GM18870 (cell line): ENCODE results near the gene RNF44.
"Not testable (repeated sequence)": the region's sequence is repeated elsewhere in the genome, so short reads cannot be mapped to it uniquely, and the experiment has no call there.

Experiments used
- ATAC-seq: cut with Tn5 transposase; IDR thresholded peaks from one replicate; pipeline ENCODE4 v1.9.1; 2021; ENCODE audit warnings: moderate library complexity; ENCODE audit not compliant: unreplicated experiment

The RNF44 gene

DNA sequence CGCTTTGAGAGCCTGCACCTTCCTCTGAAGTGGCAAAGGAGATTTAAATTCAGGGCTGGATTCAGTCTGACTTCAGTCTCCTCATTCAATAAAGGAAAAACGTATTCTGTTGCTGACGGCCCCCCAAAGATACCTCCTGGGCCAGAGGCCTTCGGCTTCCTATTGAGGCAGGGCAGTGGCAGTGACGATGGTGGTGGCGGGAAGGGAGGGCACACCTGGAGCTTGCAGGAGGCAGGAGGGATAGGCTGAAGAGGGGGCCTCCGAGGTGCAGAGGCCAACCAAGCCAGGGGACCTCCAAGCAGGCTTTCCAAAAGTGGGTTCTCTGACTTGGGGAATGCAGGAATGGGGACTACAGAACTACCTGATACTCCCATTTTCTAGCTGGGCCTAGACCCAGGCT lies 15.9 kb downstream of the RNF44 start:
- no peak for ATAC-seq

DNA sequence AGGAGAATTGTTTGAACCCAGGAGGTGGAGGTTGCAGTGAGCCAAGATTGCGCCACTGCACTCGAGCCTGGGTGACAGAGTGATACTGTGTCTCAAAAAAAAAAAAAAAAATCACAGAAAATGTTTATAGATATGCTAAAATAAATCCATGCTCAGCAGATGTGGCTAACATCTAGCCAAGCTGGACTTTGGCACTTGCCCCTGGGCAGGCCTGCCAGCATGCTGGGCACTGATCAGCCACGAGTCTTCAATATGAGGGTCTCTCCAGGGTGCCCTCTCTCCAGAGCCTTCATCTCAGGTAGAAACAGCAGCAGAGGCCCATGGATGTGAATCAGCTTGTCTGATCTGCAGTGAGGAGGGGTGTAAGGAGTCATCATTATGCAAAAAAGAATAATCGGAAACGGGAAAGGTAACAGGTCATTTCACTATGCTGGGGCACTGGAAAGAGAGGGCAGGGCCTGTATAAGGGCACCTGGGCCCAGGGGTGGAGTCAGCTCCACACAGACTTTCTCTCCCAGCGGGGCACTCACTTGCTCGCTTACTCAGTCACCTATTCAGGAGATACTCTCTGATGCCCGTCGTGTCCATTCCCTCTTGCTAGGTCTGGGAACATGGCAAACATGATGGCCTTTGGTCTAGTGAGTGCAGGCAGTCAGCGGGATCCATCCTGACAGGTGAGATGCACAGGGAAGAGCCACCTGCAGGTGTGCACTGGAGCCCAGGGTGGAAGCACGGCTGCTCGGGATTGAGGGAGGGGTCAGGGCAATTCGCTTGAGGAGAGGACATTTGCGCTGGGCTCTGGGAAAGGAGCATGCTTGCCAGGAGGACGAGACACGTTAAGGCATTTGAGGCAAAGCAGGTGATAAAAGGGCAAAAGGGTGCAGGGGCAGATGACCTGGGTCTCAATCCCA lies 17.1 kb downstream of the RNF44 start:
- ATAC-seq = no peak

GRCh38 chr5:176517053-176517661 lies 20.0 kb downstream of the RNF44 start:
- ATAC-seq = no peak

- ATAC-seq = no peak
These were observed 21.8 kb downstream of the RNF44 start for GRCh38 chr5:176515396-176515795.

GRCh38 chr5:176514244-176514950 lies 22.8 kb downstream of the RNF44 start:
- ATAC-seq = no peak

GRCh38 chr5:176513788-176514187 lies 23.4 kb downstream of the RNF44 start:
- ATAC-seq = no peak

DNA sequence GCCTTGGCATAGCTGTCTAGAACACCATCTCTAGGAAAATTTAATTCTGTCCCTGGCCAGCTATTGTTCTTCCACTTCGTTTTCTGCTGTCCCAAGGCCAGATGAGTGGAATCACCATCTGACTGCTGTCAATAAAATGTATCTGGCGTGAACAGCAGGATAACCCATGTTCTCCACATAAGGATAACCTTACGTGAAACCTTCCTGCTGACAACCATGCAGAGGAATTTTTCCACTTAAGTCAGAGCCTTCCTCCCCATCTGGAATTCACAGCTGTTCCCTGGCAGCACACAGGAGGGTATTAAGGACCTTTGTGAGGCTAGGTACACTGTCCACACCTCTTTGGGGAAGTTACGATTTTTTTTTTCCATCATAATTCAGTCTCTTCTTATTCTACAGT lies 28.6 kb downstream of the RNF44 start:
- ATAC-seq = no peak

GRCh38 chr5:176507911-176508310 lies 29.3 kb downstream of the RNF44 start:
- no peak for ATAC-seq

DNA sequence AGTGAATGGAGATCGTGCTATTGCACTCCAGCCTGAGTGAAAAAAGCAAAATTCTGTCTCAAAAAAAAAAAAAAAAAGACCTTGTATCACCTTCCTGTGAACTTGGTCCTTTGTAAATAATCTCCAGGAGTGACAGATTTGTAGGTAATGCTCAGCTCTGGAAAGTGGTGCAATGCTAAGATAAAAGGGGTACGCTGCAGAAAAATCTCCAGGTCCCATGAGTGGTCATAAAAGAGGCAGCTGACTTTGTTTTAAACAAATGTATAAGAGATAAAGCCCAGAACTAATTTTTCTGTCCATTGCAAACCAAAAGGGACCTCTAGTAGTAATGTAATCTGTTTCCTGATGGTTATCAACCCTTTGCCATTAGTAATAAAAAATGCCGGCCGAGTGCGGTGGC lies 33.7 kb downstream of the RNF44 start:
- no peak for ATAC-seq

GRCh38 chr5:176501333-176501732 lies 35.9 kb downstream of the RNF44 start:
- ATAC-seq = no peak

DNA sequence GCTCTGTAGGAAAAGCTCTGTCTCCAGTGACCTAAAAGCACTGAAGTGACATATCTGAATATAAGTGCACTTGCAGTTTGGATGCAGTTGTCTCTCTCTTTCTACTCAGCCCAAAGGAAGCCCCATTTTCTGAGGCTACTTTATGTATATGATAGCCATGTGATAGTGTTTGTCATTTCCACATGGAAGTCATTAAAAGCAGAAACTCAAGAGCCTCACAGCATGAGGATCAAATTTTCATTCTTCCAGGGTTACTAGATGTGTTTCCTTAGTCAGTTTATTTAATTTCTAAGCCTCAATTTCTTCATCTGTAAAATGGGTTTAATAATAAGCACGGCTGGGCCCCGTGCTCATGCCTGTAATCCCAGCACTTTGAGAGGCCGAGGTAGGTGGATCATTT lies 36.7 kb downstream of the RNF44 start:
- ATAC-seq = no peak

- no peak for ATAC-seq
These were observed 37.9 kb downstream of the RNF44 start for GRCh38 chr5:176499273-176499672.

GRCh38 chr5:176497852-176498251 lies 39.4 kb downstream of the RNF44 start:
- no peak for ATAC-seq

- no peak for ATAC-seq
These were observed 44.8 kb downstream of the RNF44 start for GRCh38 chr5:176492431-176492830.

GRCh38 chr5:176491901-176492300 lies 45.3 kb downstream of the RNF44 start:
- no peak for ATAC-seq

- ATAC-seq = no peak
These were observed 46.1 kb downstream of the RNF44 start for GRCh38 chr5:176491101-176491502.

DNA sequence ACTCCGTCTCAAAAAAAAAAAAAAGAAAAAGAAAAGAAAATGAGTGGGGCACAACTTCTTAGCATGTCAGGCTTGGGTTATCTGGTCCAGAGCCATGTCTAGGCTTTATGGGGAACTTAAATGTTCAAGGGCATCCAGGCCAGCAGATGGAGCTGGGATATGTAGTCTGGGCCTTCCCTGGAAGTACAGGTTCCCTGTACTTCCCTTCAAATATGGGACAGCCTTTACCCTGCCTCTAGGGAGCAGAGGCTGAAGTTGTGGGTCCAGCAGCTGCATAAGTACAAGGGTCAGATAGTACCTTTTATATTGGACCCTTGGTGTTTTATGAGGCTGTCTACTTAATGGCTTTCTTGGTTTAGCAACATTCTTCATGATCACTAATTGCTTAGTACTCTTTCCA lies 46.9 kb downstream of the RNF44 start:
- ATAC-seq = no peak

DNA sequence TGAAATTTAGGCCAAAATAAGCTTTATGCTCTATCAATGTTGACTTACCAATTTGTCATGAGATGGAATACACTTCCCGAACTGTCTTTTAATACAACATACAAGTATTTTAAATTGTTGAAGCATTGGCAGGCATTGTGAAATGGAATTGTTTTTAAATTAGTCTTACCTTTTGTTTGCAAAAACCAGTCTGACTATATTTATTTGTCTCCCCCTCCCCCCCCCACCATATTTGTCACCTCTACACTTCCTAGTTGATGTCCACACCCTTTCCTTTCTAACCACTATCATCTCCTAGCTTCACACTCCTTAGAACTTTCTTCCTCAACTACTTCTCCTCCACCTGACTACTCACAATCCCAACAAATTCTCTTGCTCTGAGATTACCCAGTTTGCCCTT lies 48.1 kb downstream of the RNF44 start:
- ATAC-seq = no peak

DNA sequence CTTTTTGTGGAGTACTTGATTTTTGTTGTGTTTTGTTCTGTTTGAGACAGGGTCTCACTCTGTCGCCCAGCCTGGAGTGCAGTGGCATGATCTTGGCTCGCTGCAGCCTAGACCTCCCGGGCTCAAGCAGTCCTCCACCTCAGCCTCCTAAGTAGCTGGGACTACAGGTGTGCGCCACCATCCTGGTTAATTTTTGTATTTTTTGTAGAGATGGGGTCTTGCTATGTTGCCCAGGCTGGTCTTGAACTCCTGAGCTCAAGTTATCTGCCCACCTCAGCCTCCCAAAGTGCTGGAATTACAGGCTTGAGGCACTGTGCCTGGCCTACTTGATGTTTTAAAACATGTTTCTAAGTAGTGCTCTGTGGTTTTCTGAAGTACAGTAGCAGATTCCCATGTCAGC lies 50.0 kb downstream of the RNF44 start:
- not testable (repeated sequence) for ATAC-seq

- no peak for ATAC-seq
These were observed 50.9 kb downstream of the RNF44 start for GRCh38 chr5:176486189-176486757.

DNA sequence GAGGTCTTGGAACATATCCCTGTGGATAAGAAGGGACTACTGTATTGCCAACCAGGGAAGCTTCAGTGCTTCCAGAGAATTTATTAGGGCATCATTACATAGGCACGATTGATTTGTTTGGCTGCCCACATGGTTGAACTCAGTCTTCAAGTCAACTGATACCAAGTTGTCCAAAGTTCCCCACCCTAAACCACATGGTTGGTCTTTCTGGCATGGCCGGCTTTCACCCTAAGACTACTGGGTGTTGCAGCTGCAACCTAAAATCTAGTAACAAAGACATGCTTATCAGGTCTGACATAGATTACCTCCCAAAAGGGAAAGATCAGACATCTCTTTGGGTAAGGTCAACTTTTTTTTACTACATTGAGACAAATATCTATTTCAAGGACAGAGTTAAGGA lies 52.0 kb downstream of the RNF44 start:
- ATAC-seq = no peak

- ATAC-seq = no peak
These were observed 55.5 kb downstream of the RNF44 start for GRCh38 chr5:176481711-176482110.
